Muscle layer of colon (tissue), 2 donors: ENCODE results near the gene METRNL.

Source experiments
- H3K27ac ChIP-seq: one replicate; pipeline ENCODE4 v1.7.0; 2013; ENCODE audit warnings: low read depth, mild to moderate bottlenecking, low read length, moderate library complexity
- H3K27me3 ChIP-seq, 2 donors: one replicate each; pipeline ENCODE4 v1.7.0; 2013; ENCODE audit warnings: low read length in 2 of 2, mild to moderate bottlenecking in 2 of 2; ENCODE audit not compliant: insufficient read depth in 2 of 2, control insufficient read depth in 1 of 2
- H3K36me3 ChIP-seq: one replicate; pipeline ENCODE4 v1.7.0; 2013; ENCODE audit warnings: mild to moderate bottlenecking, low read length; ENCODE audit not compliant: insufficient read depth
- H3K4me1 ChIP-seq: one replicate; pipeline ENCODE4 v1.7.0; 2013; ENCODE audit warnings: mild to moderate bottlenecking, low read length; ENCODE audit not compliant: insufficient read depth
- H3K4me3 ChIP-seq, 2 donors: one replicate each; pipeline ENCODE4 v1.7.0; 2013; ENCODE audit warnings: low read length in 2 of 2, low read depth in 1 of 2, mild to moderate bottlenecking in 1 of 2, moderate library complexity in 1 of 2
- H3K9ac ChIP-seq: one replicate; pipeline ENCODE4 v1.7.0; 2013; ENCODE audit warnings: low read length
- H3K9me3 ChIP-seq: one replicate; pipeline ENCODE4 v1.7.0; 2013; ENCODE audit warnings: mild to moderate bottlenecking, low read length
- donor health status: abdominal sarcoma.
- donor health status: Adenocarcinoma of cecum.

Gene METRNL

DNA sequence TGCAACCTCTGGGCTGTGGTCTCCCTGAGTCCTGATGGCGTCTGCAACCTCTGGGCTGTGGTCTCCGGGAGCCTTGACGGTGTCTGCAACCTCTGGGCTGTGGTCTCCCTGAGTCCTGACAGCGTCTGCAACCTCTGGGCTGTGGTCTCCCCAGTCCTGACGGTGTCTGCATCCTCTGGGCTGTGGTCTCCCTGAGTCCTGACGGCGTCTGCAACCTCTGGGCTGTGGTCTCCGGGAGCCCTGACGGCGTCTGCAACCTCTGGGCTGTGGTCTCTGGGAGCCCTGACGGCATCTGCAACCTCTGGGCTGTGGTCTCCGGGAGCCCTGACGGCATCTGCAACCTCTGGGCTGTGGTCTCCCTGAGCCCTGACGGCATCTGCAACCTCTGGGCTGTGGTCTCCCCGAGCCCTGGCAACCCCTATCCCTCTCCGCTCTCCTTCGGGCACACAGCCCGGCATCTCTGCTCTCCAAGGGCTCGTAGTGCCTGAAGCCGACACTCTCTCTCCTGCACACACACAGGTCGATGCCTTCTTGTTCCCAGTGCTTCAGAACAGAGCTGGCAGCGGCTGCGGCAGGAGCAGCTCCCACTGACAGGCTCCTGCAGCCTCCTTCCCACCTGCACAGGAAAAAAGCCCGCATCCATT, 45.6 kb downstream of the METRNL start:
- Histone ChIP-seq H3K27ac (no peak overlapping the region), H3K4me1 (no peaks in the 10 kb centered on the region), H3K9ac (no peak overlapping the region), H3K9me3 (no peaks in the 10 kb centered on the region), H3K27me3 (no peaks in the 10 kb centered on the region), H3K36me3 (no peaks in the 10 kb centered on the region), H3K4me3 (no peak overlapping the region)

GRCh38 chr17:83125515-83126274, 46.3 kb downstream of the METRNL start:
- H3K9me3 ChIP-seq = no peaks in the 10 kb centered on the region
- no peak overlapping the region for H3K4me3 ChIP-seq
- no peaks in the 10 kb centered on the region for H3K4me1 ChIP-seq
- H3K36me3 ChIP-seq = no peaks in the 10 kb centered on the region
- no peak overlapping the region for H3K9ac ChIP-seq
- no peak overlapping the region for H3K27ac ChIP-seq
- H3K27me3 ChIP-seq = no peaks in the 10 kb centered on the region

- no peak overlapping the region for H3K27ac ChIP-seq
- no peaks in the 10 kb centered on the region for H3K27me3 ChIP-seq
- H3K4me1 ChIP-seq = no peaks in the 10 kb centered on the region
- no peak overlapping the region for H3K9ac ChIP-seq
- H3K4me3 ChIP-seq = no peak overlapping the region
- no peaks in the 10 kb centered on the region for H3K9me3 ChIP-seq
- no peaks in the 10 kb centered on the region for H3K36me3 ChIP-seq
Measured at GRCh38 chr17:83126275-83126811, 46.9 kb downstream of the METRNL start.

DNA sequence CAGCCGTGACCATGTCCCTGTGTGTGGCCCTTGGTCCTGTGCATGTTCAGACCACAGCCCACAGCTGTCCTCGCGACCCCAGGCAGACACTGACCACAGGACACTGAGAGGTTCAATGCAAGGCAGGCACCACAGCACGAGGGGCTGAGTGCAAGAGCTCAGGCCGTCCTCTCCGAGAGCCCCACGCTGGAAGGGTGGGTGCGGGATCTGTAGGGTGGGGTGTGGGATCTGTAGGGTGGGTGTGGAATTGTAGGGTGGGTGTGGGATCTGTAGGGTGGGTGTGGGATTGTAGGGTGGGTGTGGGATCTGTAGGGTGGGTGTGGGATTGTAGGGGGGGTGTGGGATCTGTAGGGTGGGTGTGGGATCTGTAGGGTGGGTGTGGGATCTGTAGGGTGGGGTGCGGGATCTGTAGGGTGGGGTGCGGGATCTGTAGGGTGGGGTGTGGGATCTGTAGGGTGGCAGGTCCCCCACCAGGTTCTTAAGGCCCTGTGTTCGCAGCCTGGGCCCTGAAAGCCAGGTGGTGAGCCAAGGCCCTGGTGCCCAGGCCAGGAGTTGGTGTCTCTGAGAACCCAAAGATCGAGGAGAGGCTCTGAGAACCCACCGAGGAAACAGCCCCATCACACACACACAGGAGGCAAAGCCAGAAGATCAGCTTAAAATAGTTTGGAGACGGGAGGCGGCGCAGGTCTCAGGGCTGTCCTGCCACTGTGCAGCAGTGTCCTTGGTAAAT, 48.2 kb downstream of the METRNL start:
- Histone ChIP-seq H3K27me3 (no peaks in the 10 kb centered on the region), H3K27ac (no peak overlapping the region), H3K4me3 (no peak overlapping the region), H3K9ac (no peak overlapping the region), H3K4me1 (no peaks in the 10 kb centered on the region), H3K9me3 (no peaks in the 10 kb centered on the region), H3K36me3 (no peaks in the 10 kb centered on the region)

GRCh38 chr17:83128306-83129240, 49.2 kb downstream of the METRNL start:
- Histone ChIP-seq H3K9me3 (no peaks in the 10 kb centered on the region), H3K4me1 (no peaks in the 10 kb centered on the region), H3K9ac (no peak overlapping the region), H3K27ac (no peak overlapping the region), H3K36me3 (no peaks in the 10 kb centered on the region), H3K4me3 (no peak overlapping the region), H3K27me3 (no peaks in the 10 kb centered on the region)

- no peaks in the 10 kb centered on the region for H3K27me3 ChIP-seq
- H3K4me1 ChIP-seq = no peaks in the 10 kb centered on the region
- no peak overlapping the region for H3K27ac ChIP-seq
- no peaks in the 10 kb centered on the region for H3K9me3 ChIP-seq
- H3K4me3 ChIP-seq = no peak overlapping the region
- no peak overlapping the region for H3K9ac ChIP-seq
- no peaks in the 10 kb centered on the region for H3K36me3 ChIP-seq
Measured at GRCh38 chr17:83129676-83130075, 50.3 kb downstream of the METRNL start.

DNA sequence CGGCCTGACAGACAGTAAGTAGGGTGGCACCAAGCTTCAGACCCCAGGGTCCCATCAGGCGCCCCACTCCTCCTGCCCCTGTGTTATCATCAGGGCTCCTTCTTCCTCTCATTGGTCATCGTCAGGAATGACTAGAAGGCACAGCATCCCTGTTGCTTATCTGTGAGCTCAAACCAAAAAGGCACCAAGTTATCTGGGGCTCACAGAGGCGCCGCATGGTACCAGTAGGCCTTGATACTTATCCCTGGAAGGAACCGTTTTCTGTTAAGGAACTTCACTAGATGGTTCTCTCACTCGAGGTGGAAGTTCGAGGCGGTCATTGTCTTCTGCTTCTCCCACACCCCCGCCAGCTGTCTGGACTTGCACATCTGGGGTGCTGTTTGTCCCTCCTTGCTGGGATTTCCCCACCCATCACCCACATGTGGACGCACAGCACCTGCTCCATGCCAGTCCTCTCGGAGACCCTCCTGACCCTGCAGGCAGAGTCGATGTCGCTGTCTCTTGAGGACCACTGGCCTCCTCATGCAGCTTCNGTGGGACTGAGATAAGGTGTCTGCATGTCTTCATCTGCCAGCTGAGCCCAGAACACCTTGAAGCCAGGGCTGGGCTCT, 52.1 kb downstream of the METRNL start:
- Histone ChIP-seq H3K9me3 (no peaks in the 10 kb centered on the region), H3K4me1 (no peaks in the 10 kb centered on the region), H3K4me3 (no peak overlapping the region), H3K27ac (no peak overlapping the region), H3K36me3 (no peaks in the 10 kb centered on the region), H3K9ac (no peak overlapping the region), H3K27me3 (peaks cover 0 to 5% of the 10 kb centered on the region in 2 donors)

- H3K27ac ChIP-seq = no peak overlapping the region
- H3K36me3 ChIP-seq = no peaks in the 10 kb centered on the region
- no peak overlapping the region for H3K9ac ChIP-seq
- H3K9me3 ChIP-seq = no peaks in the 10 kb centered on the region
- H3K4me3 ChIP-seq = no peak overlapping the region
- H3K4me1 ChIP-seq = no peaks in the 10 kb centered on the region
- peaks cover 0 to 9% of the 10 kb centered on the region in 2 donors for H3K27me3 ChIP-seq
Measured at GRCh38 chr17:83132251-83133081, 53.1 kb downstream of the METRNL start.

DNA sequence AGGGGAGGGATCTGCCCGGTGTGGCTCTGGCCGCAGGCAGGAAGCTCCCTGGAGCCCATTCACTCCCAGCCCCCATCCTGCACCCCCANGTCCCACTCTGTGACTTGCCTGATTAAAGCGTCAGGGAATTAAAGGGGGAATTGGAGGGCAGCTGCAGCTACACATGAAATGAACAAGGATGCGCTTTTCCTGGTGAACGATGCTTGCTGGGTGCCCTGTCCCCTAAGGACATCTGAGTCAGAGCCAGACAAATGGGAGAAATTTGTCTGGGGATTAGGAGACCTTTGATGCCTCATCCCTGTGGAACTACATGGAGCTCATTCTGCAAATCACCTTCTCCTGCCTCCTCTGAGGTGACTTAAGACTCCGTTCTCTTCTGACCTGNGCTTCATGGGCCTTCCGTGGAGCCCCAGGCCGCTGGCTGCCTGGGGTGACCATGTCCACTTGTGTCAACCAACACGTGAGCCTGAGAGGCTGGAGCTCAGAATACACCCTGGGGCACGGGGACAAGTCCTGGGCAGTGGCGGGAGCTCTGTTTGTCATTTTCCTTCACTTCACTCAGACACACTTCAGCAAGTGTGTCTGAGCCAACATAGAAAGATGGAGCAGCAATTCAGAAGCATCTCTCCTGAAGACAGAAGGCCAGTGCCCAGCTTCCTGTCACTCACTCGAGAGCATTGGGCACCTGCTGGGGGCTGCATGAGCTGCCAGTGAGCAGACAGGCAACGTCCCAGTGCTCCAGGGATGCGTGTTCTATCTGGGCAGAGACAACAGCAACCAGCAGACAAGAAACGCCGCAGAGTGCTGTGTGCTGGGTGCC, 54.1 kb downstream of the METRNL start:
- Histone ChIP-seq H3K9ac (no peak overlapping the region), H3K27me3 (peaks cover 0 to 9% of the 10 kb centered on the region in 2 donors), H3K9me3 (no peaks in the 10 kb centered on the region), H3K36me3 (no peaks in the 10 kb centered on the region), H3K4me1 (no peaks in the 10 kb centered on the region), H3K27ac (no peak overlapping the region), H3K4me3 (no peak overlapping the region)
